A673 (cell line): ENCODE measurements around the gene OCSTAMP. TPM values are rescaled to one million over a fixed set of nuclear protein-coding genes. Genes with fewer than 3 reads are reported as not detected.

Experiments
- BruUV-seq: library from RNA; stranded (reverse); fragments of 400-500 nt; replicated peaks from 2 replicates; lab custom pipeline; 2021; lab: Mats Ljungman, UMichigan
- CTCF ChIA-PET: fragments of 300-600 bp; sonication (Branson Sonifier 250); formaldehyde crosslinking; loops from one replicate; lab custom pipeline; 2022; ENCODE audit warnings: antibody characterized with exemption; lab: Charles Lee
- POLR2A ChIA-PET: fragments of 300-600 bp; sonication (Branson Sonifier 250); formaldehyde crosslinking; loops from one replicate; lab custom pipeline; 2022; ENCODE audit warnings: antibody characterized with exemption; ENCODE audit not compliant: low non-redundant PET; lab: Charles Lee
- DNase-seq: peaks from one replicate; pipeline ENCODE4 v3.0.0-alpha.2; 2015; ENCODE audit warnings: low spot score
- H3K27ac ChIP-seq: fragments of 200-600 bp; sonication (generic); 2 replicates; pipeline ENCODE4 v1.5.1; 2016; ENCODE audit warnings: mixed run types, low read depth, mild to moderate bottlenecking, mixed read lengths, antibody characterized with exemption, low read length; ENCODE audit not compliant: poor library complexity, severe bottlenecking
- H3K27me3 ChIP-seq: fragments of 200-600 bp; sonication (generic); replicated peaks from 2 replicates; pipeline ENCODE4 v1.6.1; 2017; ENCODE audit warnings: mixed run types, low read depth, mild to moderate bottlenecking, mixed read lengths, antibody characterized with exemption, low read length; ENCODE audit not compliant: insufficient read depth, poor library complexity
- H3K36me3 ChIP-seq: fragments of 200-600 bp; sonication (generic); 2 replicates; pipeline ENCODE4 v1.6.1; 2016; ENCODE audit warnings: mixed run types, mild to moderate bottlenecking, mixed read lengths, antibody characterized with exemption, low read length; ENCODE audit not compliant: insufficient read depth, poor library complexity, severe bottlenecking
- H3K4me1 ChIP-seq: fragments of 200-600 bp; sonication (generic); 2 replicates; pipeline ENCODE4 v1.6.1; 2017; ENCODE audit warnings: mixed run types, mild to moderate bottlenecking, mixed read lengths, antibody characterized with exemption, low read length; ENCODE audit not compliant: insufficient read depth, poor library complexity, severe bottlenecking
- H3K4me3 ChIP-seq: fragments of 200-600 bp; sonication (generic); 2 replicates; pipeline ENCODE4 v1.5.1; 2016; ENCODE audit warnings: low read depth, mixed run types, mild to moderate bottlenecking, mixed read lengths, low read length; ENCODE audit not compliant: poor library complexity, severe bottlenecking
- H3K9me3 ChIP-seq: fragments of 200-600 bp; sonication (generic); 2 replicates; pipeline ENCODE4 v1.6.1; 2016; ENCODE audit warnings: mixed run types, low read depth, mild to moderate bottlenecking, mixed read lengths, antibody characterized with exemption, low read length; ENCODE audit not compliant: poor library complexity, severe bottlenecking
- CTCF ChIP-seq: fragments of 300-800, 200-600 bp; sonication (generic); conservative IDR thresholded peaks from 2 replicates; pipeline ENCODE4 v1.5.1; 2017; ENCODE audit warnings: low read depth, mild to moderate bottlenecking, antibody characterized with exemption, low read length, moderate library complexity, mixed read lengths
- EZH2 ChIP-seq: fragments of 200-600 bp; sonication (generic); IDR thresholded peaks from 2 replicates; pipeline ENCODE4 v1.6.1; 2017; ENCODE audit warnings: borderline replicate concordance, low read depth, mild to moderate bottlenecking, mixed read lengths, antibody characterized with exemption, low read length; ENCODE audit not compliant: poor library complexity, severe bottlenecking
- intact Hi-C: fragments of 100-400 bp; cut with micrococcal nuclease; formaldehyde crosslinking; loops from one replicate; pipeline ENCODE4 v1.10.0; 2022; ENCODE audit not compliant: unreplicated experiment
- total RNA-seq: library from RNA; stranded (reverse); gene quantifications from 2 replicates; pipeline ENCODE4 v1.2.3, GENCODE V29; 2021

The OCSTAMP gene
- total RNA-seq, 1 experiment from 2014 or later: not detected

DNA sequence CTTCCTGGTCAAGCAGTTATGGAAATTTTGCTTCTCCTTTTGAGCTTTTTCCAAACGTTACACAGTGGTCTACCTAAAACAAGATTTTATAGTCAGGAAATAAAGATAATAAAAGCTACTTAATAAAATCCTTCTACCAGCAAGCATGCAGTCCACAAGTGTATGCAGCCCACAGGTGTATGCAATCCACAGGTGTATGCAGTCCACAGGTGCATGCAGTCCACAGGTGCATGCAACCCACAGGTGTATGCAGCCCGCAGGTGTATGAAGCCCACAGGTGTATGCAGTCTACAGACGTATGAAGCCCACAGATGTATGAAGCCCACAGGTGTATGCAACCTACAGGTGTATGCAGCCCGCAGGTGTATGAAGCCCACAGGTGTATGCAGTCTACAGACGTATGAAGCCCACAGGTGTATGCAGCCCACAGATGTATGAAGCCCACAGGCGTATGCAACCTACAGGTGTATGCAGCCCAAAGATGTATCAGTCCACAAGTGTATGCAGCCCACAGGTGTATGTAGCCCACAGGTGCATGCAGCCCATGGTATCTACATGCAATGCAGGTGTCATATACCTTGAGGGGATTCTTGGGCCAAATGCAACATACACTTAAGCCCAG, 26.4 kb upstream of the OCSTAMP start:
- Histone ChIP-seq H3K27ac (no peak overlapping the region), H3K27me3 (no peaks in the 10 kb centered on the region), H3K4me1 (no peaks in the 10 kb centered on the region), H3K9me3 (no peaks in the 10 kb centered on the region), H3K36me3 (no peaks in the 10 kb centered on the region), H3K4me3 (no peak overlapping the region)
- CTCF ChIA-PET: no interaction called here
- DNase-seq: no peak
- TF ChIP-seq CTCF: no peak
- no peak for TF ChIP-seq EZH2
- BruUV-seq: no TSS peak
- intact Hi-C loops: no loop called here
- POLR2A ChIA-PET: no interaction called here

DNA sequence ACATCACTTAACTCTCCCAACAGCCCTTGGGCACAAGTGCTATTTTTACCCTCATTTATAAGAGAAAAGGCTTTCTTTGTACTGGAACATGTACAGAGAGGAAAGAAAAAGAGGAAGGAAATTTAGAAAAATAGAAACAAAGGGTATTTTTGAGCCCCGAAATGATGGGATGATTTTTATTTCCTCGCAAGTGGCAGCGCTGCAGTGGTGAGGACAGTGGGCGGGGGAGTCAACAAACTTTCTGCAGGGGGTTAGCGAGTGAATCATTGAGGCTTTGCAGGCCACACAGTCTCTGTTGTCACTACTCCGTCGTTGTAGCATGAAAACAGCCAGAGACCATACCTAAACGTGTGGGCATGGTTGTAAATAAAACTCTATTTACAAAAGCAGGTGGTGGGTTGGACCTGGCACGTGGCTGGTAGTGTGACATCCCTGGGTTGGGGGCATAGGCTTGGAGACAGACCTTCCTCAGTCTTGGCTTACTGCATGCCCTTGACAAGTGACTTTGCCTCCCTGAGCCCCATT, 25.5 kb upstream of the OCSTAMP start:
- Histone ChIP-seq H3K27me3 (no peaks in the 10 kb centered on the region), H3K36me3 (no peaks in the 10 kb centered on the region), H3K9me3 (no peaks in the 10 kb centered on the region), H3K4me3 (no peak overlapping the region), H3K4me1 (no peaks in the 10 kb centered on the region), H3K27ac (no peak overlapping the region)
- intact Hi-C loops: no loop called here
- no peak for TF ChIP-seq EZH2
- TF ChIP-seq CTCF: no peak
- ChIA-PET POLR2A (no interaction called here), CTCF (no interaction called here)
- BruUV-seq: no TSS peak
- DNase-seq: no peak

- no peak for DNase-seq
- Histone ChIP-seq H3K4me1 (no peaks in the 10 kb centered on the region), H3K27ac (no peak overlapping the region), H3K36me3 (no peaks in the 10 kb centered on the region), H3K27me3 (no peaks in the 10 kb centered on the region), H3K4me3 (no peak overlapping the region), H3K9me3 (no peaks in the 10 kb centered on the region)
- intact Hi-C loops: no loop called here
- no peak for TF ChIP-seq CTCF
- CTCF ChIA-PET: no interaction called here
- BruUV-seq: no TSS peak
- POLR2A ChIA-PET: no interaction called here
These were observed 24.9 kb upstream of the OCSTAMP start for GRCh38 chr20:46575394-46575793.
